Measurements from ENCODE around the gene ENPP4. TPM values are rescaled to one million over a fixed set of nuclear protein-coding genes. Genes with fewer than 3 reads are reported as not detected.

Gene ENPP4
- total RNA-seq, 2 experiments from 2014 or later = 7.1 to 9.2 TPM

GRCh38 chr6:46090115-46091079, 39.4 kb upstream of the ENPP4 start:
- H3K79me2 ChIP-seq (ENCODE audit: insufficient read depth, low read depth, low read length) = no peaks in the 10 kb centered on the region
- H3K36me3 ChIP-seq (ENCODE audit: insufficient read depth, low read length) = no peaks in the 10 kb centered on the region
- BruUV-seq (replicated peaks) = no TSS peak
- peak; percentile 92 for TF ChIP-seq CTCF (conservative IDR thresholded peaks at IDR 0.05; ENCODE audit: low read length)
- no peak for TF ChIP-seq EZH2phosphoT487 (IDR thresholded peaks at IDR 0.05; ENCODE audit: borderline replicate concordance, low read depth, low read length)
- H3K4me2 ChIP-seq (ENCODE audit: low read length) = no peak overlapping the region
- H4K20me1 ChIP-seq (ENCODE audit: insufficient read depth, low read length) = no peaks in the 10 kb centered on the region
- DNase-seq (ENCODE audit: low spot score) = peak; percentile 63
- H3K9me3 ChIP-seq (ENCODE audit: low read length) = no peaks in the 10 kb centered on the region
- H3K4me1 ChIP-seq (ENCODE audit: insufficient read depth, low read length, poor library complexity, severe bottlenecking) = no peaks in the 10 kb centered on the region
- POLR2A ChIA-PET = interaction anchor here (0.6 to 1.5 kb wide), 6 partner anchors 63 to 655 kb away, joined by 3 to 4 read pairs (median 4); no protein-coding TSS in a partner anchor
- CTCF ChIA-PET (ENCODE audit: unreplicated experiment) = interaction anchor here (0.6 to 1.6 kb wide), 5 partner anchors 13 to 251 kb away, joined by 3 to 7 read pairs (median 3); no protein-coding TSS in a partner anchor
- H3K4me3 ChIP-seq (ENCODE audit: low read depth, low read length, poor library complexity, severe bottlenecking) = no peak overlapping the region
- no peak overlapping the region for H3K27ac ChIP-seq (ENCODE audit: low read depth, low read length, poor library complexity, severe bottlenecking)
- H2AFZ ChIP-seq (ENCODE audit: low read length) = no peak overlapping the region
- intact Hi-C loops (cut with micrococcal nuclease; ENCODE audit: unreplicated experiment) = loop anchor here (1.0 to 10.0 kb wide), 6 partner anchors 131 to 694 kb away; partner anchors contain the start of gene RCAN2
- H3K9me2 ChIP-seq (ENCODE audit: insufficient read depth, low read length) = no peaks in the 10 kb centered on the region

GRCh38 chr6:46091080-46091478, 38.7 kb upstream of the ENPP4 start:
- H3K9me3 ChIP-seq (ENCODE audit: low read length) = no peaks in the 10 kb centered on the region
- no peak for DNase-seq (ENCODE audit: low spot score)
- no peaks in the 10 kb centered on the region for H3K36me3 ChIP-seq (ENCODE audit: insufficient read depth, low read length)
- H3K27ac ChIP-seq (ENCODE audit: low read depth, low read length, poor library complexity, severe bottlenecking) = no peak overlapping the region
- TF ChIP-seq CTCF (conservative IDR thresholded peaks at IDR 0.05; ENCODE audit: low read length) = no peak
- no peak for TF ChIP-seq EZH2phosphoT487 (IDR thresholded peaks at IDR 0.05; ENCODE audit: borderline replicate concordance, low read depth, low read length)
- BruUV-seq (replicated peaks) = no TSS peak
- intact Hi-C loops (cut with micrococcal nuclease; ENCODE audit: unreplicated experiment) = loop anchor here (2.0 to 10.0 kb wide), 3 partner anchors 328 to 694 kb away; partner anchors contain the start of gene RCAN2
- POLR2A ChIA-PET = interaction anchor here (0.6 to 1.5 kb wide), 2 partner anchors 63 to 656 kb away, joined by 3 to 4 read pairs; no protein-coding TSS in a partner anchor
- H3K4me3 ChIP-seq (ENCODE audit: low read depth, low read length, poor library complexity, severe bottlenecking) = no peak overlapping the region
- no peak overlapping the region for H3K4me2 ChIP-seq (ENCODE audit: low read length)
- H3K9me2 ChIP-seq (ENCODE audit: insufficient read depth, low read length) = no peaks in the 10 kb centered on the region
- H2AFZ ChIP-seq (ENCODE audit: low read length) = no peak overlapping the region
- CTCF ChIA-PET (ENCODE audit: unreplicated experiment) = interaction anchor here (0.6 to 1.6 kb wide), 3 partner anchors 38 to 250 kb away, joined by 3 to 7 read pairs (median 3); no protein-coding TSS in a partner anchor
- no peaks in the 10 kb centered on the region for H4K20me1 ChIP-seq (ENCODE audit: insufficient read depth, low read length)
- no peaks in the 10 kb centered on the region for H3K4me1 ChIP-seq (ENCODE audit: insufficient read depth, low read length, poor library complexity, severe bottlenecking)
- no peaks in the 10 kb centered on the region for H3K79me2 ChIP-seq (ENCODE audit: insufficient read depth, low read depth, low read length)
